BJ (cell line): Measurements from ENCODE around the gene PATJ. TPM values are rescaled to one million over a fixed set of nuclear protein-coding genes. Genes with fewer than 3 reads are reported as not detected.
A peak's percentile ranks its signal among the peaks of the same experiment; 100 is the strongest.

Source experiments
- CTCF ChIA-PET: fragments of 350-600 bp; formaldehyde crosslinking; extraction: SDS; loops from one replicate; lab custom pipeline; 2021; ENCODE audit warnings: antibody characterized with exemption, inconsistent platforms; lab: Yijun Ruan, JAX
- POLR2A ChIA-PET: fragments of 300-600 bp; sonication (Branson Sonifier 250); formaldehyde crosslinking; extraction: SDS; loops from one replicate; lab custom pipeline; 2021; ENCODE audit warnings: antibody characterized with exemption; lab: Charles Lee
- DNase-seq: peaks from one replicate; pipeline ENCODE4 v3.0.0-alpha.2; 2011; ENCODE audit warnings: low read depth
- H3K27me3 ChIP-seq: 2 replicates; pipeline ENCODE4 v1.6.0; 2011; ENCODE audit warnings: low read length; ENCODE audit not compliant: control insufficient read depth, insufficient read depth
- H3K36me3 ChIP-seq: 2 replicates; pipeline ENCODE4 v1.5.1; 2011; ENCODE audit warnings: low read length; ENCODE audit not compliant: control insufficient read depth, insufficient read depth
- H3K4me3 ChIP-seq: 2 replicates; pipeline ENCODE4 v1.5.1; 2011; ENCODE audit warnings: low read depth, mild to moderate bottlenecking, control low read depth, low read length
- polyA plus RNA-seq: library from polyadenylated mRNA; depleted of rRNA; stranded (reverse); fragments of >200 nt; gene quantifications from 2 replicates; pipeline ENCODE4 v1.2.3, GENCODE V29; 2011
- TF ChIP-seq, protein P1 (sequence below): IDR thresholded peaks from 2 replicates; pipeline ENCODE4 v1.5.1; 2011; ENCODE audit warnings: low read depth, mild to moderate bottlenecking, control low read depth, inconsistent platforms, low read length, moderate library complexity; ENCODE audit not compliant: insufficient read depth

The PATJ gene
- polyA plus RNA-seq, 1 experiment: 3.0 TPM

GRCh38 chr1:61914823-61915482 is 172.7 kb downstream of the PATJ start:
- POLR2A ChIA-PET: no interaction called here
- TF ChIP-seq, protein P1, sequence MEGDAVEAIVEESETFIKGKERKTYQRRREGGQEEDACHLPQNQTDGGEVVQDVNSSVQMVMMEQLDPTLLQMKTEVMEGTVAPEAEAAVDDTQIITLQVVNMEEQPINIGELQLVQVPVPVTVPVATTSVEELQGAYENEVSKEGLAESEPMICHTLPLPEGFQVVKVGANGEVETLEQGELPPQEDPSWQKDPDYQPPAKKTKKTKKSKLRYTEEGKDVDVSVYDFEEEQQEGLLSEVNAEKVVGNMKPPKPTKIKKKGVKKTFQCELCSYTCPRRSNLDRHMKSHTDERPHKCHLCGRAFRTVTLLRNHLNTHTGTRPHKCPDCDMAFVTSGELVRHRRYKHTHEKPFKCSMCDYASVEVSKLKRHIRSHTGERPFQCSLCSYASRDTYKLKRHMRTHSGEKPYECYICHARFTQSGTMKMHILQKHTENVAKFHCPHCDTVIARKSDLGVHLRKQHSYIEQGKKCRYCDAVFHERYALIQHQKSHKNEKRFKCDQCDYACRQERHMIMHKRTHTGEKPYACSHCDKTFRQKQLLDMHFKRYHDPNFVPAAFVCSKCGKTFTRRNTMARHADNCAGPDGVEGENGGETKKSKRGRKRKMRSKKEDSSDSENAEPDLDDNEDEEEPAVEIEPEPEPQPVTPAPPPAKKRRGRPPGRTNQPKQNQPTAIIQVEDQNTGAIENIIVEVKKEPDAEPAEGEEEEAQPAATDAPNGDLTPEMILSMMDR: no peak
- Histone ChIP-seq H3K36me3 (no peaks in the 10 kb centered on the region), H3K4me3 (no peak overlapping the region), H3K27me3 (no peaks in the 10 kb centered on the region)
- CTCF ChIA-PET: no interaction called here
- DNase-seq: no peak

GRCh38 chr1:61921435-61921834 is 179.2 kb downstream of the PATJ start:
- no peak for DNase-seq
- Histone ChIP-seq H3K27me3 (no peaks in the 10 kb centered on the region), H3K36me3 (no peaks in the 10 kb centered on the region), H3K4me3 (no peak overlapping the region)
- POLR2A ChIA-PET: no interaction called here
- TF ChIP-seq, protein P1: 0 out of 2 replicates have a peak, but pooled peaks have one; percentile 10
- CTCF ChIA-PET: no interaction called here

DNA sequence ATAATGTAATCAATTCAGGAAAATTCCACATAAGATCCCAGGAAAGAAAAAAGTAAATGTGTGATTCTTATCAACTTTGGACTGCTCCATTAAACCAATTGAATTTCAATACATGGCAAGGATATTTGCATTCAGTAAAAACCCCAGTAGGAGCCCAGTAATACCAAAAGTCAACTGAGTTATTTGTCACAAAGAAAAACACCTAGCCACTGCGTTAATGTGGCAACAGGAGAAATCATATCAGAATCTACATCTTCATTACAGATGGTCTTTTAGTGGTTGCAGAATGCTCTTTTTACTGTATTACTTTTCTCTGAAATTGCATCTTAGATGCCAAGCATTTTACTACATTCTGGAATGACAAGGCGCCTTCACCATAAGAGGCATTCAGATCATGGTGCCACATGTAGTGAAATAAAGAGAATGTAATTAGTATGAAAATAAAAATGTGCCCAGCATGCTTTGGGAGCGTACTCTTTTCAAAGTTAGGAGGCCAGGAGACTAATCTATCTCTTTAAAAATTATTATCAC is 180.7 kb downstream of the PATJ start:
- TF ChIP-seq, protein P1: no peak
- Histone ChIP-seq H3K36me3 (no peaks in the 10 kb centered on the region), H3K4me3 (no peak overlapping the region), H3K27me3 (no peaks in the 10 kb centered on the region)
- ChIA-PET CTCF (no interaction called here), POLR2A (no interaction called here)
- DNase-seq: no peak

- ChIA-PET POLR2A (no interaction called here), CTCF (no interaction called here)
- TF ChIP-seq, protein P1: no peak
- H3K4me3 ChIP-seq: no peak overlapping the region
- H3K27me3 ChIP-seq: no peaks in the 10 kb centered on the region
- H3K36me3 ChIP-seq: no peaks in the 10 kb centered on the region
- no peak for DNase-seq
These were observed 183.5 kb downstream of the PATJ start for GRCh38 chr1:61925591-61926298.

DNA sequence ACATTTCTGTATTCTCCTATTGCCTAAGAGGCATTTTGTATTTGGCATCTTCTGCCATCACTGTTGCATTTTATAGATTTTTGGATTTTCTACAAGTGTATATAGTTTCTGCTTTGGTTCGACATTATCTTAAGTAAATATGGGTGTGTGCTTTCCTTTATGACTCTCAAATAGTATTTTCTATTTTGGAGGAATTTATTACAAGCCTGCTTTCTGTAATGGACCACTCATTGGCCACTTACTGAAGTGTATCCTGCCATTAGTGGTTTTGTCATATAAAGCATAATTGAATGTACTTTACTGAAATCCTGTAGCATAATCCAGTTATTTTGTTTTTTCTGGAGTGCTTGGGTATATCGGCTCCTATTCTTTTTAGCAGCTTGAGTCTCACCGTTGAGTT is 184.3 kb downstream of the PATJ start:
- ChIA-PET CTCF (no interaction called here), POLR2A (no interaction called here)
- TF ChIP-seq, protein P1: no peak
- Histone ChIP-seq H3K36me3 (no peaks in the 10 kb centered on the region), H3K27me3 (no peaks in the 10 kb centered on the region), H3K4me3 (no peak overlapping the region)
- DNase-seq: no peak
